Stimulated activated CD4-positive, alpha-beta T cell treated with anti-CD3 and anti-CD28 coated beads, Interleukin-12 subunit alpha, Interleukin-12 subunit beta, amount 100 ng/mL, for 48 hours (primary cell): ENCODE measurements around the gene COL1A1.

ENCODE experiments used
- DNase-seq, 3 donors: peaks; one replicate each; pipeline ENCODE4 v3.0.0-alpha.2; 2020; ENCODE audit warnings: low read depth in 2 of 3, low spot score in 1 of 3

COL1A1 gene

GRCh38 chr17:50173335-50173941 is 28.0 kb downstream of the COL1A1 start:
- DNase-seq = no peak

- DNase-seq = no peak
Observed at GRCh38 chr17:50172936-50173334, 28.5 kb downstream of the COL1A1 start.

- DNase-seq = no peak
Observed at GRCh38 chr17:50172130-50172529, 29.3 kb downstream of the COL1A1 start.

GRCh38 chr17:50171371-50172071 is 29.9 kb downstream of the COL1A1 start:
- no peak for DNase-seq

- peak in 1 of 3 donors; percentile 14 for DNase-seq
Observed at GRCh38 chr17:50170662-50171370, 30.6 kb downstream of the COL1A1 start.

- no peak for DNase-seq
Observed at GRCh38 chr17:50169881-50170459, 31.5 kb downstream of the COL1A1 start.

- peak; percentile 31 to 68 (median 35) for DNase-seq
Observed at GRCh38 chr17:50169121-50169764, 32.2 kb downstream of the COL1A1 start.

GRCh38 chr17:50168319-50168718 is 33.1 kb downstream of the COL1A1 start:
- DNase-seq = no peak

- no peak for DNase-seq
Observed at GRCh38 chr17:50167371-50167770, 34.1 kb downstream of the COL1A1 start.

- DNase-seq = no peak
Observed at GRCh38 chr17:50166518-50167181, 34.8 kb downstream of the COL1A1 start.

- DNase-seq = no peak
Observed at GRCh38 chr17:50165867-50166517, 35.4 kb downstream of the COL1A1 start, which contains the start of gene SGCA. TSS of gene SGCA (plus strand) at chr17:50166005. CDS start at chr17:50166041, 36 bp downstream.

- DNase-seq = no peak
Observed at GRCh38 chr17:50165466-50165865, 36.0 kb downstream of the COL1A1 start.

GRCh38 chr17:50165066-50165465 is 36.4 kb downstream of the COL1A1 start:
- no peak for DNase-seq

GRCh38 chr17:50164697-50164988 is 36.8 kb downstream of the COL1A1 start:
- DNase-seq = no peak

- no peak for DNase-seq
Observed at GRCh38 chr17:50163843-50164696, 37.4 kb downstream of the COL1A1 start.

GRCh38 chr17:50162466-50163254 is 38.8 kb downstream of the COL1A1 start:
- DNase-seq = no peak

- no peak for DNase-seq
Observed at GRCh38 chr17:50161911-50162288, 39.5 kb downstream of the COL1A1 start.

- DNase-seq = peak; percentile 92 to 93 (median 92)
Observed at GRCh38 chr17:50161023-50161910, 40.2 kb downstream of the COL1A1 start.
